ENCODE measurements around the gene TERT. TPM values are rescaled to one million over a fixed set of nuclear protein-coding genes. Genes with fewer than 3 reads are reported as not detected.
"Not testable (repeated sequence)": the region's sequence is repeated elsewhere in the genome, so short reads cannot be mapped to it uniquely, and the experiment has no call there.

Gene TERT
- total RNA-seq, 1 donor from 2014 or later: not detected

DNA sequence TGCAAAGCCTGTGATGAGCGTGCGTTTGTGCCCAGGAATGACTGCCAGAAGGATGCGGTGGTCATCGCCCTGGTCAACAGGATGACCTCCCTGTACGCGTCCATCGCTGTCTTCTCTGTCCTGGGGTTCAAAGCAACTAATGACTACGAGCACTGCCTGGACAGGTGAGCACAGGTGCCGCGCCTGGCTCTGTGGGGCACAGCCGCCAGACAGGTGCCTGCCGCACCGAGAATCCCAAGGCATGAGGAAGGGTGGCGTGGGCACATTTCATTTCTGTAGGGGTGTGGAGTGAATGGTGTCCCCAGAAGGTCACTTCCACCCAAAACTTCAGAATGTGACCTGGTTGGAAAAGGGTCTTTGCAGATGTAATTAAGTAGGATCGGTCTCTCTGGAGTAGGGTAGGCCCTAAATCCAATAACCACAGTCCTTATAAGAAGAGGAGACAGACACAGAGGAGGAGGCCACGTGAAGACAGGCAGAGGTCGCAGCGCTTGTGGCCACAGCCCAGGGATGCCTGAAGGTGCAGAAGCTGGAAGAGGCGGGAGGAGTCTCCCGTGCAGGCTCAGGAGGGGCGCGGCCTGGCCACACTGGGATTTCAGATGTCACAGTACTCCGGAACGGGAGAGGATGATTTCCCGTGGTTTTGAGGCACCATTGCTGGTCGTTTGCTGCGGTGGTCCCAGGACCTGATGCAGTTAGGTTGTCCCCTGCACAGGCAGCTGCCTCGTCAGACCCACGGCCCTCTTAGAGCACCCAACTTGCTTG, 54.2 kb downstream of the TERT start:
- DNase-seq (ENCODE audit: low spot score): no peak

DNA sequence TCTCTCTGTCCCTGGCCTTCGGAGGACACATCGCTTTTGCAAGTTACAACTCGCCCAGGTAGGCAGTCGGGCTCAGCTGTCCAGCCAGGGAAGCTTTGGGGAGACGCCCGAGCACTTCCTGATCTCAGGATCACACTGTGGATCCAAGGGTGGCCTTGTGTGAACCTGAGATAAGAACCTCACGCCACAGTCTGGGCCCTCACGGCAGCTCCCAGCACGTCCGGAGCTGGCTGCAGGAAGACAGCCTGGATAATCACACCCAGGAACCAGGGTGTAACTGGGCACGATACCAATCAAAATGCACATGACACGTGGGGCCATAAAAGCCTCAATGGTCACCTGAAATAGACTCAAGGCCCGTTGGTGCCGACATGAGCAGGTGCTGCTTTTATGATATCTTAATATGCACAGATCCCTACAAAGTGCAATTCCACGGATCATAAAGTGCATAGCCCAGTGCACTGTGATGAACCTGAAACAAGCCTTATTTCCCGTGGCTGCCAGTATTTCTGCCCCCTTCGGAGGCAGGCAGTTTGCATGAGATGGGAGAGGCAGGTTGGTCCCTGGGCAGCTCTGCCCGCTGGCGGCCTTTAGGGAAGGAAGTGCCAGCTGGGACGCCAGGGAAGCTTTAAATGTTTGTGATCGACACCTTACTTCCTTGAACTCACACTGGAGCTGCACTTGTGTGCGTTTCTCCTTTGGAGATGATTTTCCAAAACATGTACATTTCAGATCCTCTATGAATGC, 55.2 kb downstream of the TERT start:
- DNase-seq (ENCODE audit: low spot score): no peak

DNA sequence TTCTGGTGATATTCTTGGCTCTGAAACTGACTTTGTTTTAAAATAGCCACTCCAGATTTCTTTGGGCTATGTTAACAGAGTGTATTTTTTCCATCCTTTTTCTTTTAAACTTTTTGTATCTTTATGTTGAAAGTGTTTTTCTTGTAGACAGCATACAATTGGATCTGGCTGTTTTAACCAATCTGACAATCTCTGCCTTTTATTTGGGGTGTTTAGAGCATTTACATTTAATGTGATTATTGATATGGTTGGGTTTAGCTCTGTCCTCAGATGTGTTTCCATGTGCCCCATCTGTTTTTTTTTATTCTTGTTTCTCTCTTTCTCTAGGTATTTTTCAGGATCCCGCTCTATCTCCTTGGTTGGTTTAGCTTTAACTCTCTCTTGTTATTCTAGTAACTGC, 59.0 kb downstream of the TERT start:
- DNase-seq (ENCODE audit: low spot score): no peak

DNA sequence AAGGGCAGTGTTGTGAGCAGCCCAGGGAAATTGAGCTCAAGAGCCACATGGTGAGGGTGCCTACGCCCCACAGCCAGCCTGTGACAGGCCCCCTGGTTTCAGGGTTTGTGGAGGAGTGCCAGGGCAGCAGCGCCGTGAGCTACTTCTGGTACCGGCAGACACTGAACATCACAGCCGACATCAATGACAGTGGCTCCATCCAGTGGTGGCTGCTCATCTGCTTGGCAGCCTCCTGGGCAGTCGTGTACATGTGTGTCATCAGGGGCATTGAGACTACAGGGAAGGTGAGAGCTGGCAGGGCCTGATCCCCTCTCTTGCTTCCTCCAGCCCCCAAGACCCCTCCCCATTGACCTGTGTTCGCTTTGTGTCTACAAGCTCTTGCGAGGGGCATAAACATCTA, 59.5 kb downstream of the TERT start:
- DNase-seq (ENCODE audit: low spot score): no peak

DNA sequence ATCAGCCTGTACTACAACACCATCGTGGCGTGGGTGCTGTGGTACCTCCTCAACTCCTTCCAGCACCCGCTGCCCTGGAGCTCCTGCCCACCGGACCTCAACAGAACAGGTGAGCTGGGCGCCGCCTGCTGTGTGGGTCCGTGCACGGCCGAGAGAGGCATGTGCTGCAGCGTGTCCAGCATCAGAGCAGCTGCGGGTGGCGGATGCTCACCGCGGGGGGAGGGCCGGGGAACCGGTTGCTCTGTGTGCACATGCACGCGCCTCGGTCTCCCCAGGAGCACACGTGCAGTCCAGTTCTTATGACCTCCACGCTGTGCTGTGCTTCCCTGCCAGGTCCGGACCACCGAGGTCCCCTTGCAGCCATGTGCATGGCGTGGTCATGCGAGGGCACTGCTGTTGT, 62.1 kb downstream of the TERT start:
- DNase-seq (ENCODE audit: low spot score): no peak

DNA sequence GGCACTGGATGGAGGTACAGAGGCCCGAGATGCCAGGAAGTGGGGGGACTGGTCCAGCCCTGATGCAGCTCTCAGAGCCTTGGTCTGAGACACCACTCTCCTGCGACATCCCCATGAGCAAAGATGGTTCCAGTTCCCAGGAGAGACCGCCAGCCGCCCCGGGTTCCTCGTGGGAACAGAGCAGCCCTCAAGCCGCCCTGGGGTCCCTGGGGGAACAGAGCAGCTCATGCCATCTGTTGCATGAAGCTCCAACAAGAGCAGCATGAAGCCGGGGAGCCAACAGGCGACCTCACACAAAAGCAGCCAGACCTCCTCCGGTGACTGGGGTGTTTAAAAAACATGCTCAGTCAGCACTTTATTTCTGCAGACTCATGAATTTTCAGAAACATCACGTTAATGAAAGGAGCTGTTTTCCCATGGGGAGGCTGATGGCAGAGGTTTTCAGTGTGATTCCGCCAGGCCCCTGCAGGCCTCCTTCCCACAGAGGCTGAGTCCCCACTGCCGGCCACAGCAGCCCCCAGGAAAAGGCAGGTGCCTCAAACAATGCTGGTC, 63.4 kb downstream of the TERT start:
- no peak for DNase-seq (ENCODE audit: low spot score)

DNA sequence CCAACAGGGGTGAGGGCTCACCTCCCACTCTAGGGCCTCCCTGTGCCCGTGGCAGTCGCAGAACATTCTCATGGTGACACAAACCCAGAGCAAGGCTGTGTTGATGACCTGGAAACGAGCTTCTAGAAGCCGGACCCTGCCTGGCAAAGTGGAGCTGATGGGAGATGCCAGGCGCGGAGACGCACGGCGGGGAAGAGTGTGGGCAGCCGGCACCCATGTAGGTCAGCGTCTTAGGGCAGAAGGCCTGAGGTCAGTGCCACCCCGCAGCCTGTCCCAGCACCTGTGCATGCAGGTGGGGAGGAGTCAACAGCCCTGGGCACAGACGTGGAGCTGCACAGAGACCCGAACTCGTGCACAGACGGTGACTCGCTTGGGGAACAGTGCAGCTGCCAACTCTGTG, 64.3 kb downstream of the TERT start:
- DNase-seq (ENCODE audit: low spot score): no peak

DNA sequence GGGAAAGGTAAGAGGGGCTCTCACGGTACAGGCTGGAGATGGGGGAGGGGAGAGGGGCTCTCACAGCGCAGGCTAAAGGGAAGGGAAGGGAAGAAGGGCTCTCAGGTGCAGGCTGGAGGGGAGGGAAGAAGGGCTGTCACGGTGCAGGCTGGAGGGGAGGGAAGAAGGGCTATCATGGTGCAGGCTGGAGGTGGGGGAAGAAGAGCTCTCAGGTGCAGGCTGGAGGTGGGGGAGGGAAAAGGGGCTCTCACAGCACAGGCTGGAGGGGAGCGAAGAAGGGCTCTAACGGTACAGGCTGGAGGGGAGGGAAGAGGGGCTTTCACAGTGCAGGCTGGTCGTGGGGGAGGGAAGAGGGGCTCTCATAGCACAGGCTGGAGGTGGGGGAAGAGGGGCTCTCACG, 65.0 kb downstream of the TERT start:
- no peak for DNase-seq (ENCODE audit: low spot score)

DNA sequence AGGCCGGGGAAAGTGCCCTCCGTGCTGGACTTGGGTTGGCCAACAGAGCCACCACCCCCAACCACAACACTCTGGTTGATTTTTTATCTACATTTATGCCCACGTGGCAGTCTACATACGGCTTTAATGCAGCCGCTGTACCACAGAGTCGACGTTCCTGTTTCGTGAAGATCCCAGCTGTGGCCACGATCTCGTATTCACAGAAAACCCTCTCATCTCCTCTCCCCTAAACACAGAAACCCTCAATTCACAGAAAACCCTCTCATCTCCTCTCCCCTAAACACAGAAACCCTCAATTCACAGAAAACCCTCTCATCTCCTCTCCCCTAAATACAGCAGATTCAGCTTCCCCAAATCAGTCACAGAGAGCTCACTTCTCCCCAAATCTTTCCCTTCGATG, 65.8 kb downstream of the TERT start:
- not testable (repeated sequence) for DNase-seq (ENCODE audit: low spot score)

DNA sequence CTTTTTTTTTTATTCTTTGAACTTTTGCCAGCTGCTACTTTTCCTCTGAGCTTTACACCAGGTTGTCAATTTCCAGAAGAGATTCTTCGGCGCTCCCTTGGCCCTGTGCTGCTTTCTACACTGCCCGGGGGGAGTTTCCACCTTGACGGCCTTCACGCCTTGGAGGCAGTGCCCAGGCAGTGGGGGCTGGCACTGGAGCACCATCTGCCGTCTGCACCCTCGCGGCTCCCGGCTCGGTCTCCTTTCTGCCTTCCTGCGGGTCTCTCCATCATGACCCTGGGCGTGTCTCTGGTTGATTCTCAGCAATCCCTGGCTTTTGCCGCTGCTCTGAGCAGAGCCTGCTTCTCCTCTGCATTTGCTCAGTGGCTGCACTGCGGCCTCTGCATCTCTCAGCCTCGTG, 66.7 kb downstream of the TERT start:
- no peak for DNase-seq (ENCODE audit: low spot score)

DNA sequence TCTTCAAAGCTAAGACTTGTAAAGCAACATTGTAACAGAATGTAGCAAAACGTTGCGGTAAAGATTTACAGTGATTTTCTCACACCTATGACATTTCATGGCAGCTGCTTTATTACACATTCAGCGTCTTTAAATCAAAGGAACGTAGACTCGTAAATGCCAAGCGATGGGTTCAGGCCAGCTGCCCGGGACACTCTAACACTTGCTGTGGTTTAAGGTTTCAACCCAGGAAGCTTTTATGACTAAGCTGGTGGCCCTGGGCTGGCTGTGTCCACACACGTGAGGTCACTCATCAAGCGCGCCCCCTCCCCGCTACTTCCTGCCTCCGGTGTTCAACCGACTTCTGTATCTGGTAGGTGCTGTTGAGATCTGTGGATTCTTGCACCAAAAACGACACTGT, 67.2 kb downstream of the TERT start:
- no peak for DNase-seq (ENCODE audit: low spot score)

DNA sequence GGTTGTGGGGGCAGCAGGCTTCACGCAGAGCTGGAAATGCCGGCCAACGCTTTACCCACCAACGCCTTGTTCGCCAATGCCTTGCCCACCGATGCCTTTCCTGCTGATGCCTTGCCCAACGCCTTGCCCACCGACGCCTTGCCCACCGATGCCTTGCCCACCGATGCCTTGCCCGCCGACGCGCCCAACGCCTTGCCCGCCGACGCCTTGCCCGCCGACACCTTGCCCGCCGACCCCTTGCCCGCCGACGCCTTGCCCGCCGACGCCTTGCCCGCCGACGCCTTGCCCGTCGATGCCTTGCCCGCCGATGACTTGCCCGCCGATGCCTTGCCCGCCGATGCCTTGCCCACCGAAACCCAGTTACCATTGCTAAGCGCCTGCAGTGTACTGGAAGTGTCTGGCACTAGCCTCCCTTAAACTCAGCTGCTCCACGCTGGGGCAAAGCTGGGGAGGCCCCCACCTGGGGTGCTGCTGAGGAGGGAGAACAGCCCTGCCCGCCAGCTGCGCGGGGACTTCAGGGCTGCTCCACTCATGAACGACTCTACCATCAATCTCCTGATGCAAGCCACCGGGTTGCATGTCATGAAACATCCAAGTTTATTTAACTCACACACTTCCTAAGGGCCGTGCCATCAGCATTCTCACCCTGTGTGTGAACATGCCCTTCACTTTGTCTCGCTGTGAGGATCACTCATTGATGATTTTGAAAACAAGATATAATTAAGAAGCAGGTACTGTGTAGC, 67.9 kb downstream of the TERT start:
- no peak for DNase-seq (ENCODE audit: low spot score)

DNA sequence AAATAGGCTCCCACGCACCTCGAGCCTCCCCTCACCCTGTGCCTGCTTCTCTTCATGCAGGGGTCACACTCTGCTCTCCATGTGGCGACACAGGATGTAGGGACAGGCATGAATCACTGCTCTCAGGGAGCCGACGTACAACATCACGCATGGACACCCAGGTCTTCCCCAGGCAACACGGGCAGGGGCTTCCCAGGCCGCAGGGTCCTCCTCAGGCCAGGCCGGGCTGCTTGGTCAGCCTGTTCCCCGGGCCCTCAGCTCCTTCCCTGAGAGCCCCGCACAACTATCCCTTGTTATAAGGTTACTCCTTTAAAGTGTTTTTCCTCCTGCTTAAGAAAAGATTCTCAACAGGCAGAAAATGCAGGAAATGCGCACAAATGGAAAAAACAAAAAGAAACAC, 68.6 kb downstream of the TERT start:
- no peak for DNase-seq (ENCODE audit: low spot score)

DNA sequence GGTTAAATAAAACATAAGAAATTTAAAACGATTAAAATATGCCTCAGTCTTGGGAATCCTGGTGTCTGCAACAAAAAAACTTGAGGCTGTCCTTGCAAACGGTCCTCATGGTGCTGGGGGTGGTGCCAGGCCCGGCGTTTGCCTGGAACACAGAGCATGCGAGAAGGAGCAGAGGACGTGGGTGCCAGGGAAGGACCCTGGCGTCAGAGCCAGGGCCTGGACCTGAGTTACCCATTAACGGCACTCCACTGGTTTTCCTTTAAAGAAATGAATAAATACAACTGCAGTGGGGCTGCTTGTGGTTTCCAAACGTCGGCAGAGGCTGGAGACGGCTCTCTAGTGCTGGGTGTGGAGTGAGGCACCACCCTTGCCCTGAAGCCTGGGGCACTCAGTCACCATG, 69.8 kb downstream of the TERT start, which contains the start of gene SLC6A18:
Gene SLC6A18, plus strand, starts transcription at position 301 of the 400 bp plus-strand sequence. Its CDS starts 97 bp downstream, at position 398.
- no peak for DNase-seq (ENCODE audit: low spot score)

DNA sequence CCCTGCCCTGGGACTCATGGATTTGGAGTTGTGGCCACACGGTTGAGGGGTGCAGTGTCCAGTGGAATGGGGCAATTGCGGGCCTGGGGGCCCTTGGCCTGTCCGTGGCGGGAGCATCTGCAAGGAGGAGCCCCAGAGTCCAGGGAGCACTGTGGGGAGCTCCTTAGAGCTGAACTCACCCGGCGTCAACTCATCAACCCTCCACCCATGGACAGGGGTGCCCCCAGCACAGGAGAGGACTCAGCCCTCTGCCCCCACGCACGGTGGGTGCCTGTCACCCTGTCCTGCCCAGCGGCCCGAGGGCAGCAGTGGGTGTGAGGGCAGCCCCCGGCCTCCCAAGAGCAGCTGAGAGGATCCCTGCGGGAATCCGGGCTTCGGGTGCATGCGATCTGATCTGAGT, 70.2 kb downstream of the TERT start:
- DNase-seq (ENCODE audit: low spot score): no peak

DNA sequence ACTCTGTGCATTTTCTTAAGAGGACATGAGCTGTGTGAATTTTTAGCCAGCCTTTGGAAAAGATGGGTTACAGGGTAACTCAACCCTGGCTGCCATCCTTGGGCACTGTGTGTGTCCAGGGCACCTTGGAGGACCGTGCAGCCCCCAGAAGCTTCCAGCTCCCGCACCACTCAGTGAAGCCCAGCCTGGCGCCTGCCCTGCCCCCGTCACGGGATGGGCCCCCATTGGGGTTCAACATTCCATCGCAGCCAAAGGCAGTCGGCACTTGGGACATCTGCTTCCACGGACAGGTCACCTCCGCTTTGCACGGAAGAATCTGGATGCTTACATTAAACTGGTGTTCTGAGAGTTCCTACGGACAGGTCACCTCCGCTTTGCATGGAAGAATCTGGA, 71.6 kb downstream of the TERT start:
- no peak for DNase-seq (ENCODE audit: low spot score)

DNA sequence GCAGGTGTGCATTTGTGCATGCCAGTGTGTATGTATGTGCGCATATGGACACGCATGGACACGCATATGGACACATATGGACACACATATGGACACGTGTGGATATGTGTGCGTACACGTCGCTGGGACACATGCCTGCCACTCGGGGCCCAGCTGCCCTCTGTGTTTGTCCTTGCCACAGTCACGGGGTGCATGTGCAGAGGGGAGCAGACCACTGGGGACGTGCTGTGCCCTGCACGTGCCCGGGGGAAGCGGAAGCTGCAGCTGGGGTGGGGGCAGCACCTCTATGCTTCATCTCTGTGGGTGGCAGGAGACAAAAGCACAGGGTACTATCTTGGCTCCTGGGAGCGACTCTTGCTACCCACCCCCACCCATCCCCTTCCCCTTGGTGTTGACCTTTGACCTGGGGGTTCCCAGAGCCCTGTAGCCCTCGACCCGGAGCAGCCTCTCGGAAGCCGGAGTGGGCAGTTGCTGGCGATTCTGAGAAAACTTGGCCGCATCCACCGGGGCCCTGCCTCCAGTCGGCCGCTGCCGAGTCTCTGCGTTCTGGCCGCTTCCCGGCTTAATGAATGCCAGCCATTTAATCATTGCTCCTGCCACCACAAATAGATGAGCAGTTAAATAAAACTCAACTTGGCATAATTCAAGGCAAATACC, 72.1 kb downstream of the TERT start:
- DNase-seq (ENCODE audit: low spot score): no peak

DNA sequence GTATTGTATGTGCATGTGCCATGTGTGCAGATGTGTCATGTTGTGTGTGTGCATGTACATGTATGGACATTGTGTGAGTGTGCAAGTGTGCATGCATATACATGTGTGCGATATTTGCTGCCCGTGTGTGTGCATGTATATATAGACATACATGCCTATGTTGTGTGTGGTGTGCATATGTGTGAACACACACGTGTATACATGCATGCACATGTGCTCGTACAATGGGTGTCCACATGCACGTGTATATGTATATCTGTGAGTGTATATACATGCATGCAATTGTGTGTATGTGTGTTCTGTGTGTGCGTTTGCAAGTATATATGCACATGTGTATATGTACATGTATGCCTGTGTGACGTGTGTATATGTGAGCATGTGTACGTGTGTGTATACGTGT, 72.7 kb downstream of the TERT start:
- no peak for DNase-seq (ENCODE audit: low spot score)

DNA sequence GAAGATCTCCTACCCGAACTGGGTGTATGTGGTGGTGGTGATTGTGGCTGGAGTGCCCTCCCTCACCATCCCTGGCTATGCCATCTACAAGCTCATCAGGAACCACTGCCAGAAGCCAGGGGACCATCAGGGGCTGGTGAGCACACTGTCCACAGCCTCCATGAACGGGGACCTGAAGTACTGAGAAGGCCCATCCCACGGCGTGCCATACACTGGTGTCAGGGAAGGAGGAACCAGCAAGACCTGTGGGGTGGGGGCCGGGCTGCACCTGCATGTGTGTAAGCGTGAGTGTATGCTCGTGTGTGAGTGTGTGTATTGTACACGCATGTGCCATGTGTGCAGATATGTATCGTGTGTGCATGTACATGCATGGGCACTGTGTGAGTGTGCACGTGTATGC, 73.1 kb downstream of the TERT start:
- no peak for DNase-seq (ENCODE audit: low spot score)

DNA sequence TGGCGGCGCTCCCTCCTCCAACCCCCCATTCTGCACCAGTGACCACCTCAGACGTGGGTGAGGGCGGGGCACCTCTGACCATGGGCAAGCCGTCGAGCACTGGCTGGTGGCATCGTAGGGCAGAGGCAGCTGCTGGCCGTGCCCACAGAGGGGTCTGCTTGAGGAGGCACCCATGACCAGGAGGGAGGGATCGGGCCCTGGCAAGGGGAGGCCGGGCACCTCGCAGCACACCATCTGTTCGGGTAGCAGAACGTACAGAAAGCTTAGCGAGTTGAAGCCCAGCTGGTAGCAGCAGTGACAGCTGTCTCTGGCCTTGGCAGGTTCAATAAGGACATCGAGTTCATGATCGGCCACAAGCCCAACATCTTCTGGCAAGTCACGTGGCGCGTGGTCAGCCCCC, 74.0 kb downstream of the TERT start:
- DNase-seq (ENCODE audit: low spot score): no peak

DNA sequence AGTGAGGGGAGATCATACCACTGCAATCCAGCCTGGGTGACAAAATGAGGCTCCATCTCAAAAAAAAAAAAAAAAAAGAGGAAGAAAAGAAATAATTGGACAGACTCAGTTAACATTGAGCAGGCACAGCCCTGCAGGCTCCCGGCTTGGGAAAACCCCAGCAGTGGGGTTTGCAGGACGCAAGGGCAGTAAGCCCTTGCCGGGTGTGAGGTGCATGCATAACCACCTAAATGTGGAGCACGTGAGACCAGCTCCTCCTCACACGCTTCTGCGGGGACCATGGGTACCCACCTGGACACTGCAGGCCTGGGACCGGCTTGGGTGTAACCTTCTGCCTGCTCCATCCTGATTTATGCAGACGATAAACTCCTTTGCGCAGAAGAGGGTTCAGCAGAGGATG, 74.5 kb downstream of the TERT start:
- no peak for DNase-seq (ENCODE audit: low spot score)

DNA sequence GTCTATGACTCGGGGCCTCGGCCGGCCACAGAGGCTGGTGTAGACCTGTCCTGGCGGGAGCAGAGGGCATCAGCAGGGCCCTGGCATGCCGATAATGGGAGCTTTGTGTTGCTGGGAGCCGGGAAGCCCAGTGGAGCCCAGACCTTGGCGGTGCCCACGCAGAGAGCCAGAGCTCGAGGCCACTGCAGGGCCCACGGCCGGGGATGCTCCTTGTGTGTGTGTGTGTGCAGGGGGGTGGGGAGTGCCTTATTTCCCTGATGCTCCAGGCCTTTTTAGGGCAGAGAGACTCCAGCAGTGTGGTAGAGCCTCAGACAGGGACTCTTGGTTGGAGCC, 75.1 kb downstream of the TERT start:
- DNase-seq (ENCODE audit: low spot score): no peak

All from umbilical cord (tissue), 2 donors.